Loucy (cell line): ENCODE measurements around the gene FCSK.

Experiments used
- H2AFZ ChIP-seq: fragments of 200-600 bp; sonication (generic); 2 replicates; pipeline ENCODE4 v1.6.0; 2016; ENCODE audit warnings: antibody characterized with exemption, mild to moderate bottlenecking, low read length, moderate library complexity
- H3F3A ChIP-seq: fragments of 200-600 bp; 2 replicates; pipeline ENCODE4 v1.6.0; 2016; ENCODE audit warnings: antibody characterized with exemption, low read depth, mild to moderate bottlenecking
- H3K27me3 ChIP-seq: fragments of 200-600 bp; sonication (generic); 2 replicates; pipeline ENCODE4 v1.6.1; 2014; ENCODE audit warnings: low read length, mild to moderate bottlenecking; ENCODE audit not compliant: insufficient read depth, poor library complexity, severe bottlenecking
- H3K36me3 ChIP-seq: fragments of 200-600 bp; sonication (generic); 2 replicates; pipeline ENCODE4 v1.6.1; 2016; ENCODE audit warnings: low read length; ENCODE audit not compliant: insufficient read depth
- H3K4me1 ChIP-seq: fragments of 200-600 bp; sonication (generic); 2 replicates; pipeline ENCODE4 v1.5.1; 2014; ENCODE audit warnings: low read length, mild to moderate bottlenecking; ENCODE audit not compliant: insufficient read depth, poor library complexity, severe bottlenecking
- H3K4me2 ChIP-seq: fragments of 200-600 bp; sonication (generic); 2 replicates; pipeline ENCODE4 v1.6.0; 2014; ENCODE audit warnings: antibody characterized with exemption, low read length, low read depth, mild to moderate bottlenecking; ENCODE audit not compliant: poor library complexity, severe bottlenecking
- H3K4me3 ChIP-seq: fragments of 200-600 bp; sonication (generic); 2 replicates; pipeline ENCODE4 v1.5.1; 2014; ENCODE audit warnings: low read length, mild to moderate bottlenecking, mixed read lengths; ENCODE audit not compliant: poor library complexity, severe bottlenecking
- H3K79me2 ChIP-seq: fragments of 200-600 bp; sonication (generic); 2 replicates; pipeline ENCODE4 v1.6.1; 2014; ENCODE audit warnings: low read length; ENCODE audit not compliant: insufficient read depth
- H3K9ac ChIP-seq: fragments of 200-600 bp; sonication (generic); 2 replicates; pipeline ENCODE4 v1.6.0; 2014; ENCODE audit warnings: mild to moderate bottlenecking, low read depth, low read length, moderate library complexity; ENCODE audit not compliant: poor library complexity, severe bottlenecking
- H3K9me2 ChIP-seq: fragments of 200-600 bp; sonication (generic); replicated peaks from 2 replicates; pipeline ENCODE4 v1.6.1; 2016; ENCODE audit warnings: low read depth, low read length, mixed read lengths
- H3K9me3 ChIP-seq: fragments of 200-600 bp; sonication (generic); 2 replicates; pipeline ENCODE4 v1.6.1; 2014; ENCODE audit warnings: mild to moderate bottlenecking, antibody characterized with exemption, low read length, low read depth; ENCODE audit not compliant: insufficient read depth
- H4K20me1 ChIP-seq: fragments of 200-600 bp; sonication (generic); 2 replicates; pipeline ENCODE4 v1.6.0; 2014; ENCODE audit warnings: antibody characterized with exemption, low read length, mild to moderate bottlenecking; ENCODE audit not compliant: insufficient read depth, poor library complexity, severe bottlenecking
- EZH2phosphoT487 ChIP-seq: fragments of 200-600 bp; IDR thresholded peaks from 2 replicates; pipeline ENCODE4 v1.6.1; 2018; ENCODE audit warnings: antibody characterized with exemption, mild to moderate bottlenecking, moderate library complexity, borderline replicate concordance
- TF ChIP-seq, protein P1 (sequence below): fragments of 200-600 bp; sonication (generic); conservative IDR thresholded peaks from 2 replicates; pipeline ENCODE4 v1.5.1; 2014; ENCODE audit warnings: mild to moderate bottlenecking, antibody characterized with exemption, low read length

FCSK gene

DNA sequence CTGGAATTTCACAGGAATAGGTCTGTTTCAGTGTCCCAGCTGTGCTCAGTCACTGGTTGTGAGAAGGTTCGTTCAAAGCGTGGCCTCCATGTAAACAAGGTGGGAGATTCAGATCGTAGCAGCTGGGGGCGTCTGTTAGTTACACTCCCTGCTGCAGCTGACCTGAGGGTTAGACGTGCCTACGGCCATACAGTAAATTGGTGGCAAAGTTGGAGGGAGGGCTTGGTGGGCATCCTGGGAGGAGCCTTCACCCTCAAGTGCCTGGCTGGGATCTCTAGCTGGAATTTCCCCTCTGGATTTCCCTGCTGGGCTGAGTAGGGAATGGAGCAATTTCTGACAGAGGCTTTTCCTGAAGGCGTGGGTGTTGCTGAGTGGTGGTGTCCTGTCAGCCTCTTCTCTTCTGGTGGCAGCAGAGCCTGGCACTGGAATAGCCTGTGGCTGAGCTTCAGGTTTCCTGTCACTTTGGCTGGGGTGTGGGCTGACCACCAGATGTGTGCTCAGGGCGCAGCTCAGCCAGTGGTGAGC, 6.4 kb downstream of the FCSK start:
- Histone ChIP-seq H2AFZ (no peak overlapping the region), H3K4me3 (no peak overlapping the region), H3K4me2 (no peak overlapping the region), H3K9me2 (no peaks in the 10 kb centered on the region), H3K9me3 (no peaks in the 10 kb centered on the region), H3K27me3 (no peaks in the 10 kb centered on the region), H3K36me3 (no peaks in the 10 kb centered on the region), H3F3A (no peaks in the 10 kb centered on the region), H3K9ac (no peak overlapping the region), H3K79me2 (no peaks in the 10 kb centered on the region), H3K4me1 (no peaks in the 10 kb centered on the region), H4K20me1 (no peaks in the 10 kb centered on the region)
- TF ChIP-seq, protein P1, sequence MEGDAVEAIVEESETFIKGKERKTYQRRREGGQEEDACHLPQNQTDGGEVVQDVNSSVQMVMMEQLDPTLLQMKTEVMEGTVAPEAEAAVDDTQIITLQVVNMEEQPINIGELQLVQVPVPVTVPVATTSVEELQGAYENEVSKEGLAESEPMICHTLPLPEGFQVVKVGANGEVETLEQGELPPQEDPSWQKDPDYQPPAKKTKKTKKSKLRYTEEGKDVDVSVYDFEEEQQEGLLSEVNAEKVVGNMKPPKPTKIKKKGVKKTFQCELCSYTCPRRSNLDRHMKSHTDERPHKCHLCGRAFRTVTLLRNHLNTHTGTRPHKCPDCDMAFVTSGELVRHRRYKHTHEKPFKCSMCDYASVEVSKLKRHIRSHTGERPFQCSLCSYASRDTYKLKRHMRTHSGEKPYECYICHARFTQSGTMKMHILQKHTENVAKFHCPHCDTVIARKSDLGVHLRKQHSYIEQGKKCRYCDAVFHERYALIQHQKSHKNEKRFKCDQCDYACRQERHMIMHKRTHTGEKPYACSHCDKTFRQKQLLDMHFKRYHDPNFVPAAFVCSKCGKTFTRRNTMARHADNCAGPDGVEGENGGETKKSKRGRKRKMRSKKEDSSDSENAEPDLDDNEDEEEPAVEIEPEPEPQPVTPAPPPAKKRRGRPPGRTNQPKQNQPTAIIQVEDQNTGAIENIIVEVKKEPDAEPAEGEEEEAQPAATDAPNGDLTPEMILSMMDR = no peak
- no peak for TF ChIP-seq EZH2phosphoT487

GRCh38 chr16:70463235-70463634, 8.8 kb downstream of the FCSK start:
- Histone ChIP-seq H3K4me2 (no peak overlapping the region), H3K27me3 (no peaks in the 10 kb centered on the region), H2AFZ (no peak overlapping the region), H3K9me3 (no peaks in the 10 kb centered on the region), H4K20me1 (no peaks in the 10 kb centered on the region), H3K36me3 (no peaks in the 10 kb centered on the region), H3K9ac (no peak overlapping the region), H3K9me2 (no peaks in the 10 kb centered on the region), H3F3A (no peaks in the 10 kb centered on the region), H3K4me1 (no peaks in the 10 kb centered on the region), H3K79me2 (no peaks in the 10 kb centered on the region), H3K4me3 (no peak overlapping the region)
- no peak for TF ChIP-seq EZH2phosphoT487
- TF ChIP-seq, protein P1 = no peak

DNA sequence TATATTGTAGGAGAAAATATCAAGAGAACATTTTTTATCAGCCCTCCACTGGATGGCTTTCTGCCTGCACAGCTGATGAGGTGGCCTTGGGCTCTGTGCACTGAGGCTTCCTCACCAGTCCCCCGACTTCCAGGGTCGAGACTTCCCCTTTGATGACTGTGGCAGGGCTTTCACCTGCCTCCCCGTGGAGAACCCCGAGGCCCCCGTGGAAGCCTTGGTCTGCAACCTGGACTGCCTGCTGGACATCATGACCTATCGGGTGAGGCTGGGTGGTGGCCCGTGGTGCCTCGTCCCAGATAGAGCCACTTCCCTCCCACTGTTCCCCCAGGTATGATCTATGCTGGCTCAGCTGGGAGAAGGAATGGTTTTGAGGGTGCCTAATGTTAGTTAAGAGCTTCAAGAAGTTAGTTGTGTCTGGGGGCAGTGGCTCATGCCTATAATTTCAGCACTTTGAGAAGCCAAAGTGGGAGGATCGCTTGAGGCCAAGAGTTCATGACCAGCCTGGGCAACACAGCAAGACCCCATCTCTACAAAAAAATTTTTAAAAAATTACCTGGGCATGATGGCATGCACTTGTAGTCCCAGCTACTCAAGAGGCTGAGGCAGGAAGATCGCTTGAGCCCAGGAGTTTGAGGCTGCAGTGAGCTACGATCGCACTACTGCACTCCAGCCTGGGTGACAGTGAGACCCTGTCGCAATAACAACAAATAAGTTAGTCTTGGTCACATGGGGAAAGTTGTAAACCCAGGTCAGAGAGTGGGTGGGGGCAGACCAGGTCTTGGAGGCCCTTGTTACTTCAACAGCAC, 11.8 kb downstream of the FCSK start:
- Histone ChIP-seq H4K20me1 (no peaks in the 10 kb centered on the region), H3K9ac (no peak overlapping the region), H3K79me2 (no peaks in the 10 kb centered on the region), H3K4me2 (no peak overlapping the region), H3K27me3 (no peaks in the 10 kb centered on the region), H2AFZ (no peak overlapping the region), H3K4me1 (no peaks in the 10 kb centered on the region), H3K4me3 (no peak overlapping the region), H3K9me2 (no peaks in the 10 kb centered on the region), H3K36me3 (no peaks in the 10 kb centered on the region), H3F3A (no peaks in the 10 kb centered on the region), H3K9me3 (no peaks in the 10 kb centered on the region)
- TF ChIP-seq EZH2phosphoT487 = no peak
- TF ChIP-seq, protein P1 = no peak
